Liver (tissue), 9 donors: Measurements from ENCODE around the gene KCNK2. TPM values are rescaled to one million over a fixed set of nuclear protein-coding genes. Genes with fewer than 3 reads are reported as not detected.

ENCODE experiments used
- DNase-seq: peaks from one replicate; pipeline ENCODE4 v3.0.0-alpha.2; 2017; ENCODE audit warnings: low spot score
- H3K27ac ChIP-seq, 2 donors: one replicate each; pipeline ENCODE4 v1.7.0; 2013; ENCODE audit warnings: inconsistent platforms in 2 of 2, low read length in 2 of 2, control low read depth in 1 of 2, low read depth in 1 of 2, mild to moderate bottlenecking in 1 of 2
- H3K27me3 ChIP-seq, 4 donors: one replicate each; pipeline versions ENCODE4 v1.6.1 to v1.7.0; 2013; ENCODE audit warnings: low read length in 3 of 4, inconsistent platforms in 1 of 4, mild to moderate bottlenecking in 1 of 4, moderate library complexity in 1 of 4; ENCODE audit not compliant: control insufficient read depth in 4 of 4, insufficient read depth in 4 of 4
- H3K36me3 ChIP-seq, 4 donors: one replicate each; pipeline versions ENCODE4 v1.6.1 to v1.7.0; 2013; ENCODE audit warnings: low read length in 3 of 4, mild to moderate bottlenecking in 3 of 4, low read depth in 1 of 4, moderate library complexity in 1 of 4; ENCODE audit not compliant: control insufficient read depth in 4 of 4, insufficient read depth in 3 of 4
- H3K4me1 ChIP-seq, 4 donors: one replicate each; pipeline versions ENCODE4 v1.6.1 to v1.7.0; 2013; ENCODE audit warnings: low read length in 3 of 4, mild to moderate bottlenecking in 3 of 4, moderate library complexity in 1 of 4; ENCODE audit not compliant: control insufficient read depth in 4 of 4, insufficient read depth in 4 of 4
- H3K4me3 ChIP-seq, 3 donors: one replicate each; pipeline versions ENCODE4 v1.6.1 to v1.7.0; 2013; ENCODE audit warnings: low read length in 3 of 3, control low read depth in 1 of 3, low read depth in 1 of 3, mild to moderate bottlenecking in 1 of 3
- H3K9ac ChIP-seq, 2 donors: one replicate each; pipeline ENCODE4 v1.7.0; 2013; ENCODE audit warnings: low read length in 2 of 2, mild to moderate bottlenecking in 2 of 2, moderate library complexity in 2 of 2, control low read depth in 1 of 2, low read depth in 1 of 2
- H3K9me3 ChIP-seq, 4 donors: one replicate each; pipeline versions ENCODE4 v1.6.1 to v1.7.0; 2013; ENCODE audit warnings: low read length in 3 of 4; ENCODE audit not compliant: control insufficient read depth in 4 of 4
- EGR1 ChIP-seq, 2 donors: IDR thresholded peaks; 2 replicates each; pipeline ENCODE4 v1.6.1; 2016 to 2018; ENCODE audit warnings: antibody characterized with exemption in 2 of 2, low read depth in 2 of 2
- FOXA2 ChIP-seq: IDR thresholded peaks from 2 replicates; pipeline ENCODE4 v1.6.1; 2016; ENCODE audit warnings: antibody characterized with exemption
- GABPA ChIP-seq, 2 donors: IDR thresholded peaks in 1 of 2; conservative IDR thresholded peaks in 1 of 2; 2 replicates each; pipeline ENCODE4 v1.6.1; 2016; ENCODE audit warnings: antibody characterized with exemption in 2 of 2, mild to moderate bottlenecking in 1 of 2, moderate library complexity in 1 of 2
- HNF4A ChIP-seq, 2 donors: conservative IDR thresholded peaks; 2 replicates each; pipeline ENCODE4 v1.6.1; 2016; ENCODE audit warnings: antibody characterized with exemption in 2 of 2, mild to moderate bottlenecking in 2 of 2
- JUND ChIP-seq, 2 donors: IDR thresholded peaks; 2 replicates each; pipeline ENCODE4 v1.6.1; 2016; ENCODE audit warnings: antibody characterized with exemption in 2 of 2
- RAD21 ChIP-seq, 2 donors: IDR thresholded peaks; 2 replicates each; pipeline ENCODE4 v1.6.1; 2016; ENCODE audit warnings: antibody characterized with exemption in 2 of 2, mild to moderate bottlenecking in 2 of 2
- RXRA ChIP-seq, 2 donors: IDR thresholded peaks; 2 replicates each; pipeline ENCODE4 v1.6.1; 2017 to 2018; ENCODE audit warnings: antibody characterized with exemption in 2 of 2, mild to moderate bottlenecking in 1 of 2
- YY1 ChIP-seq: IDR thresholded peaks from 2 replicates; pipeline ENCODE4 v1.6.1; 2016; ENCODE audit warnings: antibody characterized with exemption, mild to moderate bottlenecking
- WGBS: extraction: QIAGEN DNeasy Blood & Tissue Kit; methylation state at CpG from one replicate; pipeline ENCODE4 v1.1.7; 2013; 5-methylcytosine and 5-hydroxymethylcytosine counted together
- polyA plus RNA-seq, 2 donors: library from polyadenylated mRNA; stranded (reverse) in 1 of 2; unstranded in 1 of 2; fragments of 200-250 nt in 1 of 2; fragments of >200 nt in 1 of 2; fragmentation: Nextera tagmentation in 1 of 2; extraction: Ambion mirVana in 1 of 2; gene quantifications; one replicate each; pipeline versions ENCODE4 v1.2.1 to v1.2.3, GENCODE V29; 2013 to 2015
- total RNA-seq, 2 donors: library from RNA; depleted of rRNA; stranded (reverse); fragments of >200 nt; gene quantifications; one replicate each; pipeline ENCODE4 v1.2.3, GENCODE V29; 2014
- TF ChIP-seq, protein P1 (sequence below): IDR thresholded peaks from 2 replicates; pipeline ENCODE4 v1.6.1; 2016; ENCODE audit warnings: antibody characterized with exemption
- TF ChIP-seq, protein P2 (sequence below): IDR thresholded peaks from 2 replicates; pipeline ENCODE4 v1.6.1; 2016; ENCODE audit warnings: antibody characterized with exemption, mild to moderate bottlenecking
- TF ChIP-seq, protein P3 (sequence below): IDR thresholded peaks from 2 replicates; pipeline ENCODE4 v1.6.1; 2016; ENCODE audit warnings: antibody characterized with exemption
- TF ChIP-seq, protein P4 (sequence below): fragments of 150-350 bp; IDR thresholded peaks from 2 replicates; pipeline ENCODE4 v1.5.1; 2017; ENCODE audit warnings: improper control_type of control experiment, low read depth, low read length; ENCODE audit not compliant: missing input control
- TF ChIP-seq, protein P5 (sequence below): IDR thresholded peaks from 2 replicates; pipeline ENCODE4 v1.6.1; 2016; ENCODE audit warnings: antibody characterized with exemption
- donor health status: healthy.
- donor health status: healthy.
- donor health status: healthy.
- donor health status: healthy.
- donor health status: healthy.

KCNK2 gene
- total and polyA plus RNA-seq, 4 donors = 0.01 to 0.08 TPM; not detected in 2

DNA sequence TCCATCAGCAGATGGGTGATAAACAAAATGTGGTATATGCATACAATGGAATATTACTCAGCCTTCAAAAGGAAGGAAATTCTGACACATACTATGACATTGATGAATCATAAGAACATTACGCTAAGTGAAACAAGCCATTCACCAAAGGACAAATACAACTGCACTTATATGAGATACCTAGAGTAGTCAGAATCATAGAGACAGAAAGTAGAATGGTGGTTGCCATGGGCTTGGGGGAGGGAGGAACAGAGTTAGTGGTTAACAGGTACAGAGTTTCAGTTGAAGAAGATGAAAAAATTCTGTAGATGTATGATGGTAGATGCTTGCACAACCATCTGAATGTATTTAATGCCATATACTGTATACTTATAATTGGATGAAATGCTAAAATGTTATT lies 39.1 kb upstream of the KCNK2 start:
- Histone ChIP-seq H3K9me3 (no peaks in the 10 kb centered on the region), H3K36me3 (no peaks in the 10 kb centered on the region), H3K9ac (no peak overlapping the region), H3K27ac (no peak overlapping the region), H3K4me1 (no peaks in the 10 kb centered on the region), H3K4me3 (no peak overlapping the region), H3K27me3 (peaks cover 0 to 5% (median 0%) of the 10 kb centered on the region in 4 donors)
- no peak for DNase-seq
- 90% methylated on average over 1 of the region's 1 CpG for WGBS
- TF ChIP-seq FOXA2 (no peak), EGR1 (IDR thresholded peaks at IDR 0.05; ENCODE audit: low read depth in 2 of 2) (no peak), JUND (IDR thresholded peaks at IDR 0.05) (no peak)
- TF ChIP-seq, protein P1, sequence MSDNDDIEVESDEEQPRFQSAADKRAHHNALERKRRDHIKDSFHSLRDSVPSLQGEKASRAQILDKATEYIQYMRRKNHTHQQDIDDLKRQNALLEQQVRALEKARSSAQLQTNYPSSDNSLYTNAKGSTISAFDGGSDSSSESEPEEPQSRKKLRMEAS = no peak

DNA sequence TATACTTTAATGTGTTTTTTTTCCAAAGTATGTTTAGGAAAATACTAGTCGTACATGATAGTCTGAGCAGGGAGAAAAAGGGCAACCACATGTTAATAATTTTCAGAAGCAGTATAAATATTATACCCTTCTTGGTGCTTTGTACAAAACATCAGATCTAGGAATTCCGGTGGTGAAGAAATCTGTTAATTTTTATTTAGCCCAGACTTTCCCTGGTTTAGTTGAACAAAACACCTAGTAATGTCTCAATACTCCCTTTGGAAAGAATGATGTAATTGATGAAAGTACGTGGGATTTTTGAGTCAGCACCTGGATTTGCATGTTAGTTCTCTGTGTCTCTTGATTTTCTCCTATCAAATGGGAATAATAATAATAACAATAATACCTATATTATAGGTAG lies 38.4 kb upstream of the KCNK2 start:
- WGBS = 71% methylated on average over 3 of the region's 3 CpGs
- Histone ChIP-seq H3K4me1 (no peaks in the 10 kb centered on the region), H3K27me3 (peaks cover 0 to 5% (median 0%) of the 10 kb centered on the region in 4 donors), H3K27ac (no peak overlapping the region), H3K36me3 (no peaks in the 10 kb centered on the region), H3K9me3 (peaks cover 0 to 4% (median 1%) of the 10 kb centered on the region in 4 donors), H3K9ac (no peak overlapping the region), H3K4me3 (no peak overlapping the region)
- DNase-seq = no peak
- TF ChIP-seq EGR1 (IDR thresholded peaks at IDR 0.05; ENCODE audit: low read depth in 2 of 2) = no peak
- TF ChIP-seq RXRA (IDR thresholded peaks at IDR 0.05) = no peak
- TF ChIP-seq, protein P2, sequence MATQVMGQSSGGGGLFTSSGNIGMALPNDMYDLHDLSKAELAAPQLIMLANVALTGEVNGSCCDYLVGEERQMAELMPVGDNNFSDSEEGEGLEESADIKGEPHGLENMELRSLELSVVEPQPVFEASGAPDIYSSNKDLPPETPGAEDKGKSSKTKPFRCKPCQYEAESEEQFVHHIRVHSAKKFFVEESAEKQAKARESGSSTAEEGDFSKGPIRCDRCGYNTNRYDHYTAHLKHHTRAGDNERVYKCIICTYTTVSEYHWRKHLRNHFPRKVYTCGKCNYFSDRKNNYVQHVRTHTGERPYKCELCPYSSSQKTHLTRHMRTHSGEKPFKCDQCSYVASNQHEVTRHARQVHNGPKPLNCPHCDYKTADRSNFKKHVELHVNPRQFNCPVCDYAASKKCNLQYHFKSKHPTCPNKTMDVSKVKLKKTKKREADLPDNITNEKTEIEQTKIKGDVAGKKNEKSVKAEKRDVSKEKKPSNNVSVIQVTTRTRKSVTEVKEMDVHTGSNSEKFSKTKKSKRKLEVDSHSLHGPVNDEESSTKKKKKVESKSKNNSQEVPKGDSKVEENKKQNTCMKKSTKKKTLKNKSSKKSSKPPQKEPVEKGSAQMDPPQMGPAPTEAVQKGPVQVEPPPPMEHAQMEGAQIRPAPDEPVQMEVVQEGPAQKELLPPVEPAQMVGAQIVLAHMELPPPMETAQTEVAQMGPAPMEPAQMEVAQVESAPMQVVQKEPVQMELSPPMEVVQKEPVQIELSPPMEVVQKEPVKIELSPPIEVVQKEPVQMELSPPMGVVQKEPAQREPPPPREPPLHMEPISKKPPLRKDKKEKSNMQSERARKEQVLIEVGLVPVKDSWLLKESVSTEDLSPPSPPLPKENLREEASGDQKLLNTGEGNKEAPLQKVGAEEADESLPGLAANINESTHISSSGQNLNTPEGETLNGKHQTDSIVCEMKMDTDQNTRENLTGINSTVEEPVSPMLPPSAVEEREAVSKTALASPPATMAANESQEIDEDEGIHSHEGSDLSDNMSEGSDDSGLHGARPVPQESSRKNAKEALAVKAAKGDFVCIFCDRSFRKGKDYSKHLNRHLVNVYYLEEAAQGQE = no peak
- TF ChIP-seq, protein P3, sequence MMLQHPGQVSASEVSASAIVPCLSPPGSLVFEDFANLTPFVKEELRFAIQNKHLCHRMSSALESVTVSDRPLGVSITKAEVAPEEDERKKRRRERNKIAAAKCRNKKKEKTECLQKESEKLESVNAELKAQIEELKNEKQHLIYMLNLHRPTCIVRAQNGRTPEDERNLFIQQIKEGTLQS = no peak
- TF ChIP-seq, protein P4, sequence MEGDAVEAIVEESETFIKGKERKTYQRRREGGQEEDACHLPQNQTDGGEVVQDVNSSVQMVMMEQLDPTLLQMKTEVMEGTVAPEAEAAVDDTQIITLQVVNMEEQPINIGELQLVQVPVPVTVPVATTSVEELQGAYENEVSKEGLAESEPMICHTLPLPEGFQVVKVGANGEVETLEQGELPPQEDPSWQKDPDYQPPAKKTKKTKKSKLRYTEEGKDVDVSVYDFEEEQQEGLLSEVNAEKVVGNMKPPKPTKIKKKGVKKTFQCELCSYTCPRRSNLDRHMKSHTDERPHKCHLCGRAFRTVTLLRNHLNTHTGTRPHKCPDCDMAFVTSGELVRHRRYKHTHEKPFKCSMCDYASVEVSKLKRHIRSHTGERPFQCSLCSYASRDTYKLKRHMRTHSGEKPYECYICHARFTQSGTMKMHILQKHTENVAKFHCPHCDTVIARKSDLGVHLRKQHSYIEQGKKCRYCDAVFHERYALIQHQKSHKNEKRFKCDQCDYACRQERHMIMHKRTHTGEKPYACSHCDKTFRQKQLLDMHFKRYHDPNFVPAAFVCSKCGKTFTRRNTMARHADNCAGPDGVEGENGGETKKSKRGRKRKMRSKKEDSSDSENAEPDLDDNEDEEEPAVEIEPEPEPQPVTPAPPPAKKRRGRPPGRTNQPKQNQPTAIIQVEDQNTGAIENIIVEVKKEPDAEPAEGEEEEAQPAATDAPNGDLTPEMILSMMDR = no peak
- TF ChIP-seq GABPA (IDR thresholded peaks at IDR 0.05 in 1 of 2, conservative IDR thresholded peaks at IDR 0.05 in 1 of 2) = no peak
- TF ChIP-seq YY1 = no peak
- no peak for TF ChIP-seq RAD21 (IDR thresholded peaks at IDR 0.05)
- TF ChIP-seq JUND (IDR thresholded peaks at IDR 0.05) = no peak
- no peak for TF ChIP-seq HNF4A (conservative IDR thresholded peaks at IDR 0.05)
- TF ChIP-seq, protein P1 = no peak
- TF ChIP-seq, protein P5, sequence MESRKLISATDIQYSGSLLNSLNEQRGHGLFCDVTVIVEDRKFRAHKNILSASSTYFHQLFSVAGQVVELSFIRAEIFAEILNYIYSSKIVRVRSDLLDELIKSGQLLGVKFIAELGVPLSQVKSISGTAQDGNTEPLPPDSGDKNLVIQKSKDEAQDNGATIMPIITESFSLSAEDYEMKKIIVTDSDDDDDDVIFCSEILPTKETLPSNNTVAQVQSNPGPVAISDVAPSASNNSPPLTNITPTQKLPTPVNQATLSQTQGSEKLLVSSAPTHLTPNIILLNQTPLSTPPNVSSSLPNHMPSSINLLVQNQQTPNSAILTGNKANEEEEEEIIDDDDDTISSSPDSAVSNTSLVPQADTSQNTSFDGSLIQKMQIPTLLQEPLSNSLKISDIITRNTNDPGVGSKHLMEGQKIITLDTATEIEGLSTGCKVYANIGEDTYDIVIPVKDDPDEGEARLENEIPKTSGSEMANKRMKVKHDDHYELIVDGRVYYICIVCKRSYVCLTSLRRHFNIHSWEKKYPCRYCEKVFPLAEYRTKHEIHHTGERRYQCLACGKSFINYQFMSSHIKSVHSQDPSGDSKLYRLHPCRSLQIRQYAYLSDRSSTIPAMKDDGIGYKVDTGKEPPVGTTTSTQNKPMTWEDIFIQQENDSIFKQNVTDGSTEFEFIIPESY = no peak
